ENCODE results near the gene PDLIM7. TPM values are rescaled to one million over a fixed set of nuclear protein-coding genes. Genes with fewer than 3 reads are reported as not detected.
A peak's percentile ranks its signal among the peaks of the same experiment; 100 is the strongest.

The PDLIM7 gene
- total RNA-seq, 1 experiment from 2014 or later = 400 TPM

- H3K4me3 Mint-ChIP-seq (ENCODE audit: low read depth, unreplicated experiment) = no peak overlapping the region
- peaks cover 22% of the 10 kb centered on the region for H3K4me1 Mint-ChIP-seq (ENCODE audit: low read depth, unreplicated experiment)
- intact Hi-C loops (cut with micrococcal nuclease; ENCODE audit: unreplicated experiment) = loop anchor here (1.0 to 2.0 kb wide), 2 partner anchors 96 to 111 kb away; no protein-coding TSS in a partner anchor
- H3K36me3 Mint-ChIP-seq (ENCODE audit: insufficient read depth, unreplicated experiment) = peaks cover 31% of the 10 kb centered on the region
- H3K9me3 Mint-ChIP-seq (ENCODE audit: low read depth, unreplicated experiment) = no peaks in the 10 kb centered on the region
- peak; percentile 97 for DNase-seq
- H3K27me3 Mint-ChIP-seq (ENCODE audit: unreplicated experiment) = peaks cover 20% of the 10 kb centered on the region
- TF ChIP-seq CTCF (IDR thresholded peaks at IDR 0.05; ENCODE audit: unreplicated experiment) = peak; percentile 98
- no TSS peak for BruUV-seq (replicated peaks)
- CTCF ChIA-PET = interaction anchor here (0.6 to 1.5 kb wide), 13 partner anchors 28 to 414 kb away, joined by 3 to 12 read pairs (median 4); partner anchors contain the start of genes FGFR4 and GRK6
- peak overlapping the region; percentile 47 for H3K27ac Mint-ChIP-seq (ENCODE audit: unreplicated experiment)
Measured at GRCh38 chr5:177500685-177501522, 3.5 kb upstream of the PDLIM7 start.

GRCh38 chr5:177499842-177500241 lies 2.4 kb upstream of the PDLIM7 start:
- Mint-ChIP-seq H3K4me1 (ENCODE audit: low read depth, unreplicated experiment) (peaks cover 22% of the 10 kb centered on the region), H3K27me3 (ENCODE audit: unreplicated experiment) (peaks cover 20% of the 10 kb centered on the region), H3K27ac (ENCODE audit: unreplicated experiment) (no peak overlapping the region), H3K36me3 (ENCODE audit: insufficient read depth, unreplicated experiment) (peaks cover 41% of the 10 kb centered on the region), H3K4me3 (ENCODE audit: low read depth, unreplicated experiment) (no peak overlapping the region), H3K9me3 (ENCODE audit: low read depth, unreplicated experiment) (no peaks in the 10 kb centered on the region)
- intact Hi-C loops (cut with micrococcal nuclease; ENCODE audit: unreplicated experiment) = loop anchor here (2.0 kb wide), 1 partner anchor 95 kb away; no protein-coding TSS in a partner anchor
- no TSS peak for BruUV-seq (replicated peaks)
- CTCF ChIA-PET = interaction anchor here (0.6 kb wide), 1 partner anchor 74 kb away, joined by 3 read pairs; the partner anchor contains the start of gene GRK6
- TF ChIP-seq CTCF (IDR thresholded peaks at IDR 0.05; ENCODE audit: unreplicated experiment) = no peak
- no peak for DNase-seq

GRCh38 chr5:177498013-177498787 lies 796 bp upstream of the PDLIM7 start:
- no peaks in the 10 kb centered on the region for H3K9me3 Mint-ChIP-seq (ENCODE audit: low read depth, unreplicated experiment)
- no peak for TF ChIP-seq CTCF (IDR thresholded peaks at IDR 0.05; ENCODE audit: unreplicated experiment)
- peaks cover 25% of the 10 kb centered on the region for H3K4me1 Mint-ChIP-seq (ENCODE audit: low read depth, unreplicated experiment)
- peak; percentile 55 for DNase-seq
- intact Hi-C loops (cut with micrococcal nuclease; ENCODE audit: unreplicated experiment) = no loop called here
- peaks cover 20% of the 10 kb centered on the region for H3K27me3 Mint-ChIP-seq (ENCODE audit: unreplicated experiment)
- H3K36me3 Mint-ChIP-seq (ENCODE audit: insufficient read depth, unreplicated experiment) = peaks cover 58% of the 10 kb centered on the region
- H3K4me3 Mint-ChIP-seq (ENCODE audit: low read depth, unreplicated experiment) = peak overlapping the region; percentile 68
- H3K27ac Mint-ChIP-seq (ENCODE audit: unreplicated experiment) = peak overlapping the region; percentile 78
- CTCF ChIA-PET = interaction anchor here (0.8 to 5.1 kb wide), 6 partner anchors 10 to 411 kb away, joined by 3 to 27 read pairs (median 10); partner anchors contain the start of gene FGFR4
- BruUV-seq (replicated peaks) = TSS peak; percentile 54

GRCh38 chr5:177496727-177497291 lies 595 bp downstream of the PDLIM7 start:
- BruUV-seq (replicated peaks) = no TSS peak
- peak overlapping the region; percentile 78 for H3K27ac Mint-ChIP-seq (ENCODE audit: unreplicated experiment)
- H3K4me3 Mint-ChIP-seq (ENCODE audit: low read depth, unreplicated experiment) = peak overlapping the region; percentile 68
- TF ChIP-seq CTCF (IDR thresholded peaks at IDR 0.05; ENCODE audit: unreplicated experiment) = no peak
- H3K36me3 Mint-ChIP-seq (ENCODE audit: insufficient read depth, unreplicated experiment) = peaks cover 72% of the 10 kb centered on the region
- H3K9me3 Mint-ChIP-seq (ENCODE audit: low read depth, unreplicated experiment) = no peaks in the 10 kb centered on the region
- H3K27me3 Mint-ChIP-seq (ENCODE audit: unreplicated experiment) = peaks cover 20% of the 10 kb centered on the region
- peaks cover 36% of the 10 kb centered on the region for H3K4me1 Mint-ChIP-seq (ENCODE audit: low read depth, unreplicated experiment)
- intact Hi-C loops (cut with micrococcal nuclease; ENCODE audit: unreplicated experiment) = loop anchor here (2.0 kb wide), 1 partner anchor 40 kb away; no protein-coding TSS in a partner anchor
- peak; percentile 88 for DNase-seq
- CTCF ChIA-PET = interaction anchor here (0.5 to 5.1 kb wide), 14 partner anchors 12 to 410 kb away, joined by 3 to 27 read pairs (median 5); partner anchors contain the start of gene FGFR4
